ENCODE measurements around the gene P2RX1.
A peak's percentile ranks its signal among the peaks of the same experiment; 100 is the strongest.

Gene P2RX1

GRCh38 chr17:3905017-3905520 is 11.2 kb downstream of the P2RX1 start:
- DNase-seq (ENCODE audit: low read depth in 2 of 2), result no peak

- no peak for DNase-seq (ENCODE audit: low read depth in 2 of 2)
These were observed 11.8 kb downstream of the P2RX1 start for GRCh38 chr17:3904501-3904900.

GRCh38 chr17:3903881-3904290 is 12.4 kb downstream of the P2RX1 start:
- DNase-seq (ENCODE audit: low read depth in 2 of 2), result no peak

GRCh38 chr17:3903051-3903825 is 13.0 kb downstream of the P2RX1 start:
- DNase-seq (ENCODE audit: low read depth in 2 of 2), result no peak

GRCh38 chr17:3900646-3901045 is 15.6 kb downstream of the P2RX1 start:
- DNase-seq (ENCODE audit: low read depth in 2 of 2), result no peak

- no peak for DNase-seq (ENCODE audit: low read depth in 2 of 2)
These were observed 18.5 kb downstream of the P2RX1 start for GRCh38 chr17:3897731-3898130.

- DNase-seq (ENCODE audit: low read depth in 2 of 2), result no peak
These were observed 19.4 kb downstream of the P2RX1 start for GRCh38 chr17:3896968-3897235.

GRCh38 chr17:3896108-3896967 is 19.9 kb downstream of the P2RX1 start:
- no peak for DNase-seq (ENCODE audit: low read depth in 2 of 2)

GRCh38 chr17:3895354-3895753 is 20.9 kb downstream of the P2RX1 start:
- no peak for DNase-seq (ENCODE audit: low read depth in 2 of 2)

GRCh38 chr17:3894911-3895343 is 21.3 kb downstream of the P2RX1 start:
- no peak for DNase-seq (ENCODE audit: low read depth in 2 of 2)

GRCh38 chr17:3894188-3894587 is 22.1 kb downstream of the P2RX1 start:
- DNase-seq (ENCODE audit: low read depth in 2 of 2), result no peak

GRCh38 chr17:3893720-3894116 is 22.5 kb downstream of the P2RX1 start:
- DNase-seq (ENCODE audit: low read depth in 2 of 2), result no peak

- peak; percentile 83 to 89 for DNase-seq (ENCODE audit: low read depth in 2 of 2)
These were observed 23.1 kb downstream of the P2RX1 start, which contains the start of gene CAMKK1 for GRCh38 chr17:3893003-3893719. TSS of gene CAMKK1 (minus strand) at chr17:3893053. CDS start at chr17:3885687, 7,366 bp downstream.

GRCh38 chr17:3892095-3892998 is 23.9 kb downstream of the P2RX1 start:
- peak; percentile 27 to 40 for DNase-seq (ENCODE audit: low read depth in 2 of 2)

GRCh38 chr17:3891626-3892094 is 24.6 kb downstream of the P2RX1 start:
- no peak for DNase-seq (ENCODE audit: low read depth in 2 of 2)

GRCh38 chr17:3890878-3891219 is 25.4 kb downstream of the P2RX1 start:
- DNase-seq (ENCODE audit: low read depth in 2 of 2), result no peak

GRCh38 chr17:3890082-3890877 is 26.0 kb downstream of the P2RX1 start:
- peak in 1 of 2 donors; percentile 26 for DNase-seq (ENCODE audit: low read depth in 2 of 2)

GRCh38 chr17:3889325-3890012 is 26.8 kb downstream of the P2RX1 start:
- DNase-seq (ENCODE audit: low read depth in 2 of 2), result no peak

- DNase-seq (ENCODE audit: low read depth in 2 of 2), result no peak
These were observed 27.7 kb downstream of the P2RX1 start for GRCh38 chr17:3888343-3889171.

Measured in stimulated activated CD4-positive, alpha-beta T cell treated with anti-CD3 and anti-CD28 coated beads, Interleukin-4, amount 100 ng/mL, for 48 hours (primary cell).